Measurements from ENCODE around the gene NSMCE4A. TPM values are rescaled to one million over a fixed set of nuclear protein-coding genes. Genes with fewer than 3 reads are reported as not detected.
"Not testable (repeated sequence)": the region's sequence is repeated elsewhere in the genome, so short reads cannot be mapped to it uniquely, and the experiment has no call there.

Gene NSMCE4A
- total RNA-seq, 1 experiment from 2014 or later = 62.9 TPM

- no peak for DNase-seq (ENCODE audit: low read depth)
These were observed 38.7 kb downstream of the NSMCE4A start for GRCh38 chr10:121936295-121936694.

- DNase-seq (ENCODE audit: low read depth) = no peak
These were observed 39.3 kb downstream of the NSMCE4A start for GRCh38 chr10:121935702-121936101.

GRCh38 chr10:121930268-121931085 lies 44.5 kb downstream of the NSMCE4A start:
- not testable (repeated sequence) for DNase-seq (ENCODE audit: low read depth)

GRCh38 chr10:121929585-121930267 lies 45.3 kb downstream of the NSMCE4A start:
- DNase-seq (ENCODE audit: low read depth) = not testable (repeated sequence)

GRCh38 chr10:121928528-121928884 lies 46.5 kb downstream of the NSMCE4A start:
- peak; percentile 24 for DNase-seq (ENCODE audit: low read depth)

GRCh38 chr10:121927841-121928527 lies 47.0 kb downstream of the NSMCE4A start, which contains the start of gene ATE1:
Gene ATE1 (minus strand): TSS chr10:121928031. CDS start chr10:121927949, 82 bp downstream.
- peak; percentile 93 for DNase-seq (ENCODE audit: low read depth)

- peak; percentile 54 for DNase-seq (ENCODE audit: low read depth)
These were observed 47.6 kb downstream of the NSMCE4A start for GRCh38 chr10:121927318-121927840.

- DNase-seq (ENCODE audit: low read depth) = no peak
These were observed 48.2 kb downstream of the NSMCE4A start for GRCh38 chr10:121926671-121927317.

- DNase-seq (ENCODE audit: low read depth) = no peak
These were observed 48.9 kb downstream of the NSMCE4A start for GRCh38 chr10:121926157-121926556.

- no peak for DNase-seq (ENCODE audit: low read depth)
These were observed 53.6 kb downstream of the NSMCE4A start for GRCh38 chr10:121921238-121921931.

- DNase-seq (ENCODE audit: low read depth) = no peak
These were observed 55.4 kb downstream of the NSMCE4A start for GRCh38 chr10:121919666-121920065.

GRCh38 chr10:121918800-121919199 lies 56.2 kb downstream of the NSMCE4A start:
- DNase-seq (ENCODE audit: low read depth) = not testable (repeated sequence)

- no peak for DNase-seq (ENCODE audit: low read depth)
These were observed 60.4 kb downstream of the NSMCE4A start for GRCh38 chr10:121914661-121915060.

GRCh38 chr10:121911421-121911697 lies 63.7 kb downstream of the NSMCE4A start:
- DNase-seq (ENCODE audit: low read depth) = no peak

GRCh38 chr10:121910673-121911420 lies 64.2 kb downstream of the NSMCE4A start:
- peak; percentile 1 for DNase-seq (ENCODE audit: low read depth)

Other genes with a start within 250 kb of the NSMCE4A start
- gene ATE1, start 47.2 kb downstream of the NSMCE4A start, total RNA-seq (2014; rRNA removed; shearing (Covaris generic)) = 18.2 and 21.4 TPM in 2 replicates
- 10.1 and 15.7 TPM in 2 replicates for gene TACC2, start 13.9 kb upstream of the NSMCE4A start, total RNA-seq (2014; rRNA removed; shearing (Covaris generic))